GM18519 (cell line): ENCODE measurements around the gene AMDHD2.

Experiments used
- ATAC-seq: cut with Tn5 transposase; IDR thresholded peaks from one replicate; pipeline ENCODE4 v1.9.1; 2021; ENCODE audit warnings: mild to moderate bottlenecking, moderate library complexity; ENCODE audit not compliant: unreplicated experiment, low FRiP score

AMDHD2 gene

DNA sequence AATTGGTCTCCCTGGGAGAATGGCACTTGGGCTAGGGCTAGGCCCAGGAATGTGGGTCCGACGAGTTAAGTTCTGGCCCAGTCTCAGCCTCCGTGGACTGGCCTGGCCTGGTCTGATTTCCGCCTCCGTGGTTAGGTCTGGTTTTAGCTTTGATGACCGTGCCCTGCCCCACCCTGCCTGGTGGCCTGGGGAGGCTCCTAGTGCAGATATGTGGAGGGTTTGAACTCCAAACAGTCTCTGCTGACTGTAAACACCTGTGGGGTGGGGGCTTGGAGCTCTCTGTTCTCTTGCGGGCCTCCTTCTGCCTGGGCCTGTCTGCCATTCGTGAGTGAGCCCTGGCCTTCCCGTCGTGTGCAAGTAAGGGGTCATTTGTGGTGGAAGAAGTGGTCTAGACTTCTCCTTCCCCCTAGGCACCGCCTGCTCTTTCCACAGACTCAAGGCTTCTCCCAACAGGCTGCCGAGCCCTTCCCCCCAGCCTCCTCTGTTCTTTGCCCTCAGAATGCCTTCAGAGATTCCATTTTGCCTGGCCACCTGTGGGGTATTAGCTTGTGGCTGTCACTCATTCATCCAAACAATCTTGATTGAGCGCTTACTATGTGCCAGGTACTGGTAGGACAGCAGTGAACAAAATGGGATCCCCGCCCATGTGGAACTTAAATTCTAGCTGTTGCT lies 4.9 kb upstream of the AMDHD2 start:
- no peak for ATAC-seq

DNA sequence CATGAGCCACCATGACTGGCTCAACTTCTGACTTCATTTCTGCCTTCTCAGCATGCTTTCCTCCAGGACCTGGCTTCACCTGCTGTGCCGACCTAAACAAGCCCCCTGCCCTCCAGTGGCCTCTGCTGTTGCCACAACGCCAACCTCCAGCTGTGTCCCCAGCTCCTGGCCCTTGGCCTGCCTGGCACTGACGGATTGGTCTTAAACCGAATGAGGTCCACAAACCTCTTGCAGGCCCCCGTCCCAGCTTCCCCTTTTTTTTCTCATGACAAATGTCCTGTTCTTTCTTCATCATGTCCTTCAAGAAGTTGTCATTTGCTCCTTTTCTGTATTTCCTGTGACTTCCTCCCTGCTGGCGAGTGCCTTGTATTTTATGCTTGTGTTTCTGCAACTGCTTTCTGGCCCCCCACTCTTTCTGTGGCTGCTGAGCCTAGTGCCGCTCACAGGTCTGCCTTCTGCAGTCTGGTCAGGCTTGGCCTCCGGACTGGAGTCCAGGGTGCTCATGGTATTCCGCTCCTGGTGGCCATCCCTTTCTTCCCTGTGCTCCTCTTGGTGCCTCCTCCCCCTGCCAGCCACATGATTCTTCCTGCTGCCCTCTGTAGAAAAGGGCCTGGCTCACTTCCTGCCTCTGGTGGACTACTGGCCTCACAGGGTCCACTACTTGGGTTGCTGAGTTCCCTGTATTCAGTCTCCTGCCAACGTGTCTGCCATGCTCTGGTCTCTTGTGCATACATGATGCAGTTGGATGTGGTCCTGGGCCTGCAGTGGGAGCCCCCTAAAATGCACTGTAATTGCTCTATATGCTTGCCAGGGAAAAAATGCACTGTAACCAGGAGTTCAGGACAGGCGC lies 3.6 kb upstream of the AMDHD2 start:
- no peak for ATAC-seq

DNA sequence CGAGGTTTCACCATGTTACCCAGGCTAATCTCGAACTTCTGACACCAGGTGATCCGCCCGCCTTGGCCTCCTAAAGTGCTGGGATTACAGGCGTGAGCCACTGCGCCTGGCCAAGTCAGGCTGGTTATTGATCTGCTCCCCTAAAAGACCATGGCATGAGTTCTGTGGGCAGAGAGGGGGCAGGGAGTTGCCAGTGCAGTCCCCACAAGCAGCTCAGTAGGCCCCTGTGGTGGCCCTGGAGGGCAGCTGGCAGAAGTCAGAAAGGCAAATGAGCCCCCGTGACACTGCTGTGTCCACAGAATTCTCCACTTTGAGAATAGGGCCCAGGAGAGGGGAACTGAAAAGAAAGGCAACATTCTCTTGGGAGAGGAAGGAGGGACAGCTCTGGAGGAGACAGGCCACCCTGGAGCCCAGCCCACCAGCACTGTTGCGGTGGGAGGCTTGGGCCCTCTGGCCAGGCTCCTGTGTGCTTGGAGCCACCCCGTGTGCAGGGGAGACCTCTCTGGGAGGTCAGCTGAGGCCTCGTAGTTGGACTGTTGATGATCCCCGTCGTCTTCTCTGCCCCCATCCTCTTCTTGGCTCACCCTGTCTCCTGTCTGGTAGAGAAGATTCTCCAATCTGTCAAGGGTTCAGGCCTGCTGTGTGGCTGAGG lies 2.1 kb upstream of the AMDHD2 start:
- no peak for ATAC-seq

DNA sequence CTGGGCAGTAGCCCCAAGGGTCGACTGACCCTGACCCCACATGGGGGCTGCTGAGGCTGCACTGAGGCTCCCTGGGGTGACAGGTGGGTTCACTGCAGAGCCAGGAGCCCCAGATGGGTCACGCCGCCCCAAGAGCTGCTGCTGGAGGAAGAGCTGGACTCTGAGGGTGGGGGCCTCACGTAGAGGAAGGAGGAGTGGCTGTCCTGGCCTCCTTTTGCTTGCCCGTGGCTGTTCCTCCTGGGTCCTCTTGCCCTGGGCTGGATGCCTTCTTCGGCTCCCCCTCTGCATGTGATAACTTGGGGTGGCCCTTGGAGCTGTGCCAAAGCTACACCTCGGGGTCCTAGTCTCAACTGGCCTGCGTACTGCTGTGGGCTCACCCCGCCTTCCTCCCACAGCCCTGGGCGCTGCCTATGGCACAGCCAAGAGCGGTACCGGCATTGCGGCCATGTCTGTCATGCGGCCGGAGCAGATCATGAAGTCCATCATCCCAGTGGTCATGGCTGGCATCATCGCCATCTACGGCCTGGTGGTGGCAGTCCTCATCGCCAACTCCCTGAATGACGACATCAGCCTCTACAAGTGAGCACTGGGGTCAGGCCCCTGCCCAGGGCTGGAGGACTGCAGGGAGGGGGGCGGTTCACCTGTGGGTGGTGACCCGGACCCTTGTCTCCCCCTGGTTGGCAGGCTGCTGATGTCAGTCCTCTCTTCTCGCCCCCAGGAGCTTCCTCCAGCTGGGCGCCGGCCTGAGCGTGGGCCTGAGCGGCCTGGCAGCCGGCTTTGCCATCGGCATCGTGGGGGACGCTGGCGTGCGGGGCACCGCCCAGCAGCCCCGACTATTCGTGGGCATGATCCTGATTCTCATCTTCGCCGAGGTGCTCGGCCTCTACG lies 1.1 kb upstream of the AMDHD2 start:
- no peak for ATAC-seq

DNA sequence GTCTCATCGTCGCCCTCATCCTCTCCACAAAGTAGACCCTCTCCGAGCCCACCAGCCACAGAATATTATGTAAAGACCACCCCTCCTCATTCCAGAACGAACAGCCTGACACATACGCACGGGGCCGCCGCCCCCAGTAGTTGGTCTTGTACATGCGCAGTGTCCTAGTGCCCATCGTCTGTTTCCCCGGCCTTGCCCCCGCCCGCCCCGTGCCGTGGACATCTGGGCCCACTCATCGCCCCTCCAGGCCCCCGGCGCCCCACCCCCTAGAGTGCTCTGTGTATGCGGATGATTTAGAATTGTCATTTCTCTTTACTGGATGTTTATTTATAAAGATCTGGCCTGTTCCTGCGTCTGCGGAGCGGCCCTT lies 475 bp upstream of the AMDHD2 start:
- no peak for ATAC-seq

DNA sequence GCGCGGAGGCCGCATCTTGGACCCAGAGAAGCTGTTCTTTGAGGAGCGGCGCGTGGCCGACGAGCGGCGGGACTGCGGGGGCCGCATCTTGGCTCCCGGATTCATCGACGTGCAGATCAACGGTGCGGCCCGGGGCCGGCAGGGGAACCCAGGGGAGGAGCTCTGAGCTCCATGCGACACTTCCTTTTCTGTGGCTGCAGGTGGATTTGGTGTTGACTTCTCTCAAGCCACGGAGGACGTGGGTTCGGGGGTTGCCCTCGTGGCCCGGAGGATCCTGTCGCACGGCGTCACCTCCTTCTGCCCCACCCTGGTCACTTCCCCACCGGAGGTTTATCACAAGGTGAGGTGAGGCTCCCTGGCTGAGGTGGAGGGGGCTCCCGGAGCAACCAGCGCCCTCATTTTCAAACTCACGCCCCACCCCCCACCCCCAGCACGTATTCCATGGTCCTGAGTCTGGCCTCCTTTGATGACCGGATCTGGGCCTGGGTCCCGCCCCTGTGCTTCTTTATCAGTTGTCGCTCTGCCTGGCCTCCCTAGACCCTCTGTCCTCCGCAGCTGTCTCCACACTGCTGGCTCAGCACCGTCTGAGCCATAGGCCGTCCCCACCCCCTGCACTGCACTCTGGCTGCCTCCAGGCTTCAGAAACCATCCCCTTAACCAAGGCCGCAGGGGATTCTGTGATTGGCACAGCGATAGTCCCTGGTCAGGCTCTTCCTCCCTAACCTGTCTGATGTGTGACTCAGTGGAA lies 787 bp downstream of the AMDHD2 start:
- no peak for ATAC-seq

DNA sequence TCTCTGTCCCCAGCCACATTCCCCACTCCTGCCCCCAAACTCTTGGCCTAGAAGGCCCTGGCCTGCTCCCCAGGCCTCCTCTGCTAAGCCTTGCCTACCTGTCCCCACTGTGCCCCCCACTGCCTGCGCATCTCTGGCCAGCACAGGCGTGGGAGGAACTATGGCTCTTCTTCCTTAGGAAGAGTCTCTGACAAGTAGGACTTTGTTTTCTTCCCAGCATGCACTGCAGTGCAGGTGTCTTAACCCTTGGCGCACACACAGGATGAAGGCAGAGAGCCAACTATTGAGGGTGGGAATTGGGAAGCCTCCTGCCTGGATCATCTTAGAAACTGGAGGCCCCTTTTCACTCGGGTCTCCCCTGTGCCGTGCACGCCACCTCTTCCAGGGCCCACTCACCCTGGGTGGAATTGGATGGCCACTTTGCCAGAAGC lies 3.6 kb downstream of the AMDHD2 start:
- no peak for ATAC-seq

DNA sequence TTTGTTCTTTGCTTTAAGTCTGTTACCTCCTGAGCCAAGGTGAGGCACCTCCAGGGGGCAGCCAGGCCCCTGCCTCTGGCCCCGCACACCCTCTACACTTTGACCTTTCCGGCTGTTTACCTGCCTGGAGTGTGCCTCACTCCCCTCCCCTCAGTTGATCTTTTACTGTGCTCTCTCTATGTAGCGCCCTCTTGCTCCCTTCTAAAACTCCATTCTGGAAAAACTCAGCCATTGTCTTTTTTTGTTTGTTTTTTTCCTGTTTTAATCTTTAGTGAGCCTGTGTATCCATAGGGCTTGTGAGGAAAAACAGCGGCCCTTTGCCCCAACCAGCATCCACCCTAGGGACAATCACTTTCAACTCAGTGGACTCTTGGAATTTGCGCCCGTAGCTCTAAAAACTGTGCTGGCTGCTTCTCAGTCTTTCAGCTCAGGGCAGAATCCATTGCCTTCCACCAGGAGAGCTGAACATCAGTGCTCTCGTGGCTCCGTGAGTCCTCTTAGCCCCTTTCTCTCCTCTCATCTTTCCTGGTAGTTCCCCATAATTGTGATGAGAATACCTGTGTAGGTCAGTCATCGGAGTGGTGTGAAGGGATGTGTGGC lies 4.3 kb downstream of the AMDHD2 start:
- ATAC-seq: no peak

DNA sequence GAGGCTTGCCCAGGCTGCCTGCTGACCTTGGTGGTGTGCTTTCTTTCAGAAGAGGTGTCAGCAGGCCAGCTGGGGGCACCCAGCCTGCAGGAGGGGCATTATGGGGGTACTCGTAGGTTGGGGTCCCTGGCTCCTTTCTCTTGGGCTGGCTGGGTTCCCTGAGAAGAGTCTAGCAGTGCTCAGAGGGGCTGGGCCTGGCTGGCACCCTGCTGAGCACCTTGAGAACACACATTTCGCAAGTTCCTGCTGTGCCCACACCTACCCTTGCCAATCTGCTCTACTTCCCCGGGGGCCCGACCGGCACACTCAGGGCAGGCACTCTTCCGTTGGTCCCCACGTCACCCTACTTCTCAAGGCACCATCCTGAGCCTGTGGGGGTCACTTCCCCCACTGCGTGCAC lies 6.0 kb downstream of the AMDHD2 start:
- ATAC-seq: no peak

DNA sequence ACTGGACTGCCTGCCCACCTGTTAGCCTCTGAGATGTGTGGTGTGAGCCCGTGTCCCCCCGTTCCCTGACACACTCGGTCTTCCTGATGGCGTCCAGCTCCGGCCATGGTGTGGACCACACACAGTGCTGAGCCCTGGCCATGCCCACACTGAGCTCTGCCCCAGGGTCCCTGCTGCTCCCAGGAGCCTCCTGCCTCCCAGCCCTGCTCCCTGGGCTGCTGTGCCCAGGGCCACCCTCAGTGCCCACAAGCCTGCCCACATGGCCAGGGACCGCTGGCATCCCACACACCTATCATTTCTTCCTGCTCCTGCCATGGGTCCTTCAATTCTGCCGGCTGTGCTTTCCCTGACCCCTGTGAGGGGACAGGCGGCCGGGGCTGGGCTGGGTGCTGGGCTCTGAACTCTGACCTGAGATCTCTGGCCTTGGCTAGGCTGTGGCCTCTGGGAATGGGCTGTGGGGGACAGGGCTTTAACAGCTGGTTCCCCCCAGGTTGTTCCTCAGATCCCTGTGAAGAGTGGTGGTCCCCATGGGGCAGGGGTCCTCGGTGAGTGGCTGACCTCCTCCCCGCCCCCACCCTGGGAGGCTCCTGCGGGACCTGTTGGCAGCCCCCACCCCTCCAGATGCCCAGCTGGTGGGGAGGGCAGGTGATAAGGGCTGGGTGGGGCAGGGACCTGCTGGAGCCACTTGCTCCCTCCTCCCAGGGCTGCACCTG lies 7.1 kb downstream of the AMDHD2 start:
- ATAC-seq: no peak

DNA sequence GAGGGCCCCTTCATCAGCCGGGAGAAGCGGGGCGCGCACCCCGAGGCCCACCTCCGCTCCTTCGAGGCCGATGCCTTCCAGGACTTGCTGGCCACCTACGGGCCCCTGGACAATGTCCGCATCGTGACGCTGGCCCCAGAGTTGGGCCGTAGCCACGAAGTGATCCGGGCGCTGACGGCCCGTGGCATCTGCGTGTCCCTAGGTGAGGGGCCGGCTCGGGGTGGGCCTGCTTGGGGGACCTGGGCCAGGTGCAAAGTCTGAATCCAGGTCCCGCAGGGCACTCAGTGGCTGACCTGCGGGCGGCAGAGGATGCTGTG lies 7.6 kb downstream of the AMDHD2 start:
- ATAC-seq: no peak

DNA sequence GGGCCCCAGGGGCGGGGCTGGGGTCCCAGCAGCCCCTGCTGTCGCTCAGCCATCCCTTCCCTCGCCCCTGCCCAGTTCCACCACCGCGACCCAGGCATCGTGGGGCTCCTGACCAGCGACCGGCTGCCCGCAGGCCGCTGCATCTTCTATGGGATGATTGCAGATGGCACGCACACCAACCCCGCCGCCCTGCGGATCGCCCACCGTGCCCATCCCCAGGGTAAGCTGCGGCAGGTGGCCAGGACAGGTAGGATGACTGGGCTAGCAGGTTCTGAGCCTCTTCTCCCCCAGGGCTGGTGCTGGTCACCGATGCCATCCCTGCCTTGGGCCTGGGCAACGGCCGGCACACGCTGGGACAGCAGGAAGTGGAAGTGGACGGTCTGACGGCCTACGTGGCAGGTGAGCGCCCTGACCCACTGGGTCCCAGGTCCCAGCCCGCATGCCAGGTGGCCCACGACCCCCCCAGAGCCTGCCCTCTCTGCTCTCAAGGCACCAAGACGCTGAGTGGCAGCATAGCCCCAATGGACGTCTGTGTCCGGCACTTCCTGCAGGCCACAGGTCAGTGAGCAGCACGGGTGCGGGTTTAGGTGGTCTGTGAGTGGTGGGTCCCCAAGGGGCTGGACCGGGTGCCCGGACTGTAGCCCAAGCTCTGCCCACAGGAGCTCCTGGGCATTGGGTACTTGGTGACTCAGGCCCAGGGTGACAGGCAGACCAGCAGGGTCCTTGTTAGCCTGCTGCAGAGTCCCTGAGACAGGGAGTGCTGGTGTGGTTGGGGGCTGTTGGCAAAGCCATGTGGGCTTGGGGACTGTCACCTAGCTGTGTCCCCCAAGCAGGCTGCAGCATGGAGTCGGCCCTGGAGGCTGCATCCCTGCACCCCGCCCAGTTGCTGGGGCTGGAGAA lies 8.2 kb downstream of the AMDHD2 start:
- ATAC-seq: no peak

DNA sequence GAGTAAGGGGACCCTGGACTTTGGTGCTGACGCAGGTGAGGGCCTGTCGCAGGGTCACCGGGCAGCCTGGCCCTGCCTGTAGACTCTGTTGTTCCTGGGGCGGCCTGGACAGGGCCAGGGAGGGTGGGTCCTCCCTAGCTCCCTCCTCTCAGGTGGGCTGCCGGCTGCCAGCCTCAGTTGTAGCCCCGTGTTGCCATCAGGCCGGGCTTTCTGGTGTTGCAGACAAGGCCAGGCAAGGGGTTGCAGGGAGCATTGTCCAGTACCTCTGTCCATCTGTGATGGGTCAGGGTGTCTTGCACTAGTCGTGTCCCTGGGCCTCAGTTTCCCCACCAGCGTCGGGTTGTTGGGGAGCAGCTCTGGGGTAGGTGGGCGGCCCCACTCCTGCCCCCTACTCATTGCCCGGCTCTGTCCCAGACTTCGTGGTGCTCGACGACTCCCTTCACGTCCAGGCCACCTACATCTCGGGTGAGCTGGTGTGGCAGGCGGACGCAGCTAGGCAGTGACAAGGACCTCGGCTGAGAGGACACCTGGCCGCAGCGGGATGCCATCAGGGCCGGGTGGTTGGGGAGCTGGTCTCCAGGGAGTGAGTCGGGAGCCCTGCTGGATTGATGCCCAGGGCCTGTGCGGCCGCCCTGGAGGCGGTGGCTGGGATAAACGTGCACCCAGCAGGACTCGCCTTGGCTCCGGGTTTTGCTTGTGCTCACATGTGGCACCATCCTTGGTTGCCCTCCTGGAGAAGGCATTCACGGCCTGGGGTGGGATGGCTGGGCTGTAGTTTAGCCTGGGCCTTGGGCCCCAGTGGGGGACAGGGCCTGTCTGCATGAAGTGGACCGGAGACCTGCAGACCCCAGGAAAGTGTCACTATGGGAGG lies 9.1 kb downstream of the AMDHD2 start:
- ATAC-seq: no peak

DNA sequence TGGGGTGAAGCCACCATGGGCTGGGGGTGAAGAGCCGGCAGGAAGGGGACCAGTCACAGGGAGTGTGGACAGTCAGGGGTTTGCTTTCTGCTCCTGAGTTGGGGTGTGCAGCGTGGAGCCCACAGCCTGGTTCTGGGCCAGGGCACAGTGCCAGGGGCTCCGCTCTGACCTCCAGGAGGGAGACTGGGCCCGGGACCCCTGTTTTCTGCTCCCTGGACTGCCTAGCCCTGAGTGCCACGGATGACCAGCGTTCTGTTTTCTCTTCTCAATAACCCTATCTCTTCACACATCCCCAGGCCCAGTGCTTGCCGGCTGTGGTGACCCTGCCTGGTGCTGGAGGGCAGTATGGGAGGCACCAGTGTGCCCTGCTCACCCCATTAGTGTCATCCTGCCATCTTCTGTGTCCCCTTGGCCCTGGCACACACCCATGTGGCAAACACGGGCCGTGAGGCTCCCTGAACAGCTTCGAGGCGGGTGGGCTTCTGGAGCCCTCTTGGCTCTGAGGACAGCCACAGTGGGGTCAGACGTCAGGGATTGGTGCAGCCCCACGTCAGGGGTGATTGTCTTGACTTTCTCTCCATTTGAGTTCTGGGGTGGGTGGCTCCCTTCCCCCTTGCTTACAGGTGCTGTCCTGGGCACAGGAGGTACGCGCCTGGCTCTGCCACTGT lies 9.9 kb downstream of the AMDHD2 start:
- ATAC-seq: no peak

DNA sequence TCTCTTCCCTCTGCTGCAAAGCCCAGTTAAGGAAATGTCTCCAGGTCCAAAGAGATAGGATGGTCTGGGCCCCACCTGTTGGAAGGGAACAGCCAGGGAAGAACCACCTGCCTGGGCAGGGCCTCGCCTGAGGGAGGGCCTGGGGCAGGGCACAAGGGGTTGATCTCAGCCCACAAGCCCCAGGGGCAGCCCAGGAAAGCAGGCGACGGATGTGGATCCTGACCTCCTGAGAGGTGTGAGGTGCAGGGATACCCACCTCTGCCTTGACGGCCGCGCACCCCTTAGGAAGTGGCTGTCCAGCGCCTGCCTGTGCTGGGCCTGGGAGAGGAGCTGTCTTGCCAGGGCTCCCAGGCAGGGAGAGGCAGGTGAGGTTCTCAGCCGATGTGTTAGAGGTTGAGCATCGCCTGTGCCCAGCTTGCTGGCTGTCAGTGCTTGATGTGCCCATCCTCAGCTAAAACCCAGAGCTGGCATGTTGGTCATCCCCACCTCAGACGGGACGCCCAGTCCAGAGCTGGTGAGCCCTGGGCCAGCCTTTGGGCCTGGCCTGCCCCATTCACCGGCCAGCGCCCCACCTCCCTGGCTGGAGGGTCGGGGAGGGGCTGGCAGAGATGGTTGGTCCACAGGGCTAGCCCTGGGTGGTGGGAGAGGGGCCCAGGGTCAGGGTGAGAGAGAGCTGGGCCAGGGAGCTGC lies 10.6 kb downstream of the AMDHD2 start:
- ATAC-seq: no peak

DNA sequence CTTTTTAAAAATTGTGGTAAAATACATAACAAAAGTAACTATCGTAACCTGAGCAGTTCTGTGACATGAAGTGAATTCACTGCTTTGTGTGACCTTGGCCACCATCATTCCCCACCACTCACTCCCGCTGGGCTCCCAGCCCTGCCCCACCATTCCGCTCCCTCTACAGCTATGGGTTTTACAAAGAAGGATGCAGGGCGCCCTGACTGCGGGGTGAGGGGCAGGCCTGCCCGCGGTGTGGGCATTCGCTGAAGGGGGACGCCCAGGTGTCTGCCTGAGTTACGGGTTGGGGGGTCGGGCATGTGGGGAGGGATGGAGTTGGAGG lies 11.2 kb downstream of the AMDHD2 start, which contains the start of gene CEMP1:
Gene CEMP1, minus strand, starts transcription at position 38 of the 325 bp plus-strand sequence. CDS start 335 bp downstream, outside the sequence.
- ATAC-seq: no peak
